HG03060 (cell line): ENCODE results near the gene GUF1.
A peak's percentile ranks its signal among the peaks of the same experiment; 100 is the strongest.
"Not testable (repeated sequence)": the region's sequence is repeated elsewhere in the genome, so short reads cannot be mapped to it uniquely, and the experiment has no call there.

ENCODE experiments used
- ATAC-seq: cut with Tn5 transposase; IDR thresholded peaks from one replicate; pipeline ENCODE4 v1.9.1; 2021; ENCODE audit warnings: low read depth, moderate number of reproducible peaks; ENCODE audit not compliant: unreplicated experiment

GUF1 gene

DNA sequence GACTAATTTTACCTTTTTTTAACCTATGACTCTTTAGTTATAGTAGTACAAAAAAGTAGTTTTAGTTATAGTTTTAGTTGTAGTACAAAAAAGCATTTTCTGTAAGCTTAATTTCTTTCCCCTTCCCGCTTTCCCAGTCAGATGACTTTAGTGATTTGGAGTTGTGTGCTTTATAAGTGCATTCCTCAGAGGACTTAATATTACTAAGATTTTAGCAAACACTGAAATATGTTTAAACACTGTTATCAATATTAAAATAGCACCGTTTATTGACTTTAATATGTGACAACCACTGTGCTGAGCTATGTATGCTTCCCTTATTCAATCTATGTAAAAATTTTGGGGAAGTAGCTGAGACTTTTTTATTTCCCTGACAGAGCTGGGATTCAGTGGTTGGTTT lies 22.8 kb downstream of the GUF1 start:
- no peak for ATAC-seq

DNA sequence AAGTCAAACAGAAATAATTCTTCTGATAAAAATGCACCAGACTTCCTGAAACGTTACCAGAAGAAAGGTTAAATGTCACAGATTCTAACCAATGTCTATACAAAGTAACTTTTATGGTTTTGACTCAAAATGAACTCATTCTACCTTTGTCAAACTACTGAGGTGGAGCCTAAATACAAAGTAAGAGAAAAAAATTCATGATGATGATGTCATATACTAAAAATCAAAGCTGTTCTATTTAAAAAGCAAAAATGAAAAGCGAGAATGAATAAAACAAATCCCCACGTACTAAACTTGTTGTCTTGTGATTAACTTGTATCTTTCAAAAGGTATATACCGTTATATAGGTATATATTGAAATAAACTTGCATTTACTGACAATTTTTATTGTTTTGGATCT lies 26.5 kb downstream of the GUF1 start:
- ATAC-seq = no peak

- ATAC-seq = no peak
Measured at GRCh38 chr4:44713125-44713524, 34.9 kb downstream of the GUF1 start.

DNA sequence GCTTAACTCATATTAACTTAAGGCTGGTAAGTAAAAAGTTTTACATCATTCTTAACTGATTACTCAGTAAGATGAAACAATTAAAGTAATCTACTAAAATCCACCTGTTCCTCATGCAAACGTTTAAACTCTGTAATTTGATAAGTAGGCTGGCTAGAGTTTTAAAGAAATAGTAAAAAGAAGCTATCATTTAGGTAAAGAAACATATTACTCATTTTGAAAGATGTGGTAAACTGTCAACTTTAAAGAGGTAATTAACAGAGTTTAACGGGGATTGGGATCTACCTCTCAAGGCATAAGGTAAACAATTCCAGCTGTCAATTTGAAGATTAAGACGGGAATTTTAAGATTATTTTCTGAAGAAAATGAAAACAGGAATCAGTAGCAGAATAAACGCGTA lies 38.4 kb downstream of the GUF1 start:
- no peak for ATAC-seq

DNA sequence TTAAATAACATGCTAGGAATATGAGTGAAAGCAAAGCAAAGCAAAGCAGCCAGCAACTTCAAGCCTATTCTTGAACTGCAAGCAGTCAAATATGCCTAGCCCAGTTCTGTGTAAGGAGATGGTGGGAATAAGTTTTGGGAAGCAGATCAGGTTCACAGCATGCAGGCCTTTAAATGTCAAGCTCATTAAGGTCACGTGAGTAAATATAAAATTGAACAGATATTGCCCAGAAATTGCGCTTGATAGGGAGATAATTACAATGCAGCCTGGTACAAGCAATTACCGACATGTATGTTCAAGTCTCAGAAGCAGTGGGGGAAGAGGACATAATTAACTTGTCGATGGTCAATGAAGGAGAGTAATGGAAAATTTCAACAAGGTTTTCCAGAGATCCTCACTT lies 42.2 kb downstream of the GUF1 start:
- no peak for ATAC-seq

- no peak for ATAC-seq
Measured at GRCh38 chr4:44722001-44722400, 43.8 kb downstream of the GUF1 start.

DNA sequence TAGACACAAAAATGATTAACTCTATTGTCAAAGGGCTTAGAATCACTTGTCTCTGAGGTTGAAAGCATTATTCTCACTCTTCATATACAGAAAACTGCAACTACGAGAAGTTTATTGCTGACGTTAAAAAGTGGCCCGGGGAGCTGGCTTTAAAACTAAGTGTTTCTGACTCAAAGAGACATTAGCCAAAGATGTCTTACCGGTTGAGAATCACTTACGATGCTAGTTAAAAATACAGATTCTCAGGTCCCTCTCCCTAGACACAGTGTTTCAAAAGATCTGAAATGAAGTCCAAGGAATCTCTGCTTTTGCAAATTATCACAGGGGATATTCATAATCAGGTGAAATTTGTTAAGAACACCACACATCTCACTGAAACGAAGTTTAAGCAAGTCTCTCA lies 46.9 kb downstream of the GUF1 start:
- ATAC-seq = no peak

GRCh38 chr4:44725726-44726037 lies 47.5 kb downstream of the GUF1 start:
- ATAC-seq = no peak

GRCh38 chr4:44726038-44726871 lies 48.0 kb downstream of the GUF1 start, which contains the start of gene GNPDA2:
TSS of gene GNPDA2 (minus strand) at chr4:44726556. CDS start at chr4:44722207, 4,349 bp downstream.
- ATAC-seq = peak; percentile 48

- ATAC-seq = no peak
Measured at GRCh38 chr4:44727471-44727870, 49.3 kb downstream of the GUF1 start.

DNA sequence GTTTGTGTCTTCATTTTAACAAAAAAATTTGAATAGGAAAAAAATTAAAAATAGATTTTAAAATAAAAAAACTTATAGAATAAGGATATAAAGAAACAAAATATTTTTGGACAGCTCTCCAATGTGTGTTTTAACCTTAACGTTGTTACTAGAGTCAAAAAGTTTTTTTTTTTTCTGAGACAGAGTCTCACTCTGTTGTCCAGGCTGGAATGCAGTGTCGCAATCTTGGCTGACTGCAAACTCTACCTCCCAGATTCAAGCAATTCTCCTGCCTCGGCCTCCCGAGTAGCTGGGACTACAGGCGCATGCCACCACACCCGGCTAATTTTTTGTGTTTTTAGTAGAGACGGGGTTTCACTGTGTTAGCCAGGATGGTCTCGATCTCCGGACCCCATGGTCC lies 50.5 kb downstream of the GUF1 start:
- not testable (repeated sequence) for ATAC-seq

DNA sequence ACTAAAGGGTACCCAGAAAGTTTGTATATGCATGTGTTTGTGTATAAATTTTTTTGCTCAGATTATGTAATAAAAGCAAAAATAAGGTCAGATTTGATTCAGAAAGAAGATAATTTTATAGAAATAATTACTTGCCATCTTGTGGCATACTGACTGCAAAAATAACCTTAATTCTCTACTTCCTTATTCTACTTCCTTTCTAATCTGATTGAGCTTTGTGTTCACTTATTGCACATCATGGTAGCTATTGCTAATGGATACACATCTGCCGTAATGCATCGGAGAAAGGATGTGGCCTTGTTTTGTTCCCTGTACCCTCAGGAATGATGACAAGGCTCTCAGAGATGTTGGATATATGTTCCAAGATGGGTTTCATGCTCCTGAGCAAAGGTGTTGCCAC lies 58.7 kb downstream of the GUF1 start:
- no peak for ATAC-seq

- peak; percentile 76 for ATAC-seq
Measured at GRCh38 chr4:44738615-44739014, 60.4 kb downstream of the GUF1 start.

- no peak for ATAC-seq
Measured at GRCh38 chr4:44740201-44740600, 62.0 kb downstream of the GUF1 start.
